Measurements from ENCODE around the gene ARHGEF2. TPM values are rescaled to one million over a fixed set of nuclear protein-coding genes. Genes with fewer than 3 reads are reported as not detected.

The ARHGEF2 gene
- total and polyA plus RNA-seq, 2 of the 13 experiments (the other 11 are each of a cell fraction or from before 2014, with no cell fraction given) = 16.1 to 32.1 TPM

- TF ChIP-seq ZFP91 (CRISPR knock-in tag; IDR thresholded peaks at IDR 0.05; ENCODE audit: borderline replicate concordance) (peak; percentile 16; the same call in 1 of the 2 replicates), HHEX (CRISPR knock-in tag; IDR thresholded peaks at IDR 0.05) (no peak), ZNF609 (CRISPR knock-in tag; IDR thresholded peaks at IDR 0.05; ENCODE audit: borderline replicate concordance) (no peak; the same call in 1 of the 2 replicates), IRX3 (CRISPR knock-in tag; IDR thresholded peaks at IDR 0.05; ENCODE audit: borderline replicate concordance, low read depth) (no peak), ZNF547 (CRISPR knock-in tag; IDR thresholded peaks at IDR 0.05) (no peak), IKZF1 (IDR thresholded peaks at IDR 0.05) (no peak), RARG (CRISPR knock-in tag; IDR thresholded peaks at IDR 0.05; ENCODE audit: low read depth) (peak; percentile 61; the same call in 1 of the 2 replicates), MBNL3 (CRISPR knock-in tag; conservative IDR thresholded peaks at IDR 0.05) (no peak), ZNF652 (CRISPR knock-in tag; IDR thresholded peaks at IDR 0.05; ENCODE audit: borderline replicate concordance, low read depth) (no peak), CEBPZ (IDR thresholded peaks at IDR 0.05; ENCODE audit: low read length) (no peak), CREM (IDR thresholded peaks at IDR 0.05) (0 out of 2 replicates have a peak, but pooled peaks have one; percentile 18), CREM (CRISPR knock-in tag; IDR thresholded peaks at IDR 0.05) (no peak), ZNF317 (CRISPR knock-in tag; IDR thresholded peaks at IDR 0.05) (no peak), RBFOX2 (IDR thresholded peaks at IDR 0.05; ENCODE audit: low read depth, low read length) (peak; percentile 84), ZFY (CRISPR knock-in tag; IDR thresholded peaks at IDR 0.05) (peak; percentile 79), CEBPB (IDR thresholded peaks at IDR 0.05; ENCODE audit: borderline replicate concordance, low read depth, low read length) (no peak), AKAP8 (CRISPR knock-in tag; IDR thresholded peaks at IDR 0.05) (no peak), ZBTB26 (CRISPR knock-in tag; IDR thresholded peaks at IDR 0.05; ENCODE audit: borderline replicate concordance) (no peak), NFIC (IDR thresholded peaks at IDR 0.05; ENCODE audit: low read length) (peak; percentile 85), SCMH1 (CRISPR knock-in tag; IDR thresholded peaks at IDR 0.05; ENCODE audit: borderline replicate concordance) (no peak), ZNF724P (CRISPR knock-in tag; IDR thresholded peaks at IDR 0.05; ENCODE audit: borderline replicate concordance) (no peak)
Measured at GRCh38 chr1:155940482-155940992, 37.8 kb downstream of the ARHGEF2 start (continued).

All from HepG2 (cell line).